Kidney epithelial cell (primary cell): ENCODE results near the gene CCT5. TPM values are rescaled to one million over a fixed set of nuclear protein-coding genes. Genes with fewer than 3 reads are reported as not detected.
A peak's percentile ranks its signal among the peaks of the same experiment; 100 is the strongest.
"Not testable (repeated sequence)": the region's sequence is repeated elsewhere in the genome, so short reads cannot be mapped to it uniquely, and the experiment has no call there.

Source experiments
- DNase-seq: peaks from one replicate; pipeline ENCODE4 v3.0.0-alpha.2; 2010; ENCODE audit warnings: low read depth
- H3K27me3 ChIP-seq: 2 replicates; pipeline ENCODE4 v1.6.0; 2011; ENCODE audit warnings: low read length; ENCODE audit not compliant: control insufficient read depth, insufficient read depth
- H3K36me3 ChIP-seq: 2 replicates; pipeline ENCODE4 v1.5.1; 2011; ENCODE audit warnings: low read length; ENCODE audit not compliant: control insufficient read depth, insufficient read depth
- H3K4me3 ChIP-seq: 2 replicates; pipeline ENCODE4 v1.5.1; 2011; ENCODE audit warnings: low read depth, mild to moderate bottlenecking, control low read depth, low read length
- total RNA-seq: library from RNA; depleted of rRNA; stranded (reverse); fragments of >200 nt; gene quantifications from 2 replicates; pipeline ENCODE4 v1.2.3, GENCODE V29; 2015
- TF ChIP-seq, protein P1 (sequence below): IDR thresholded peaks from 2 replicates; pipeline ENCODE4 v1.5.1; 2011; ENCODE audit warnings: mild to moderate bottlenecking, moderate library complexity, low read length, control low read depth, inconsistent platforms; ENCODE audit not compliant: insufficient read depth, poor library complexity, severe bottlenecking

CCT5 gene
- total RNA-seq, 1 donor from 2014 or later, result 506 TPM

DNA sequence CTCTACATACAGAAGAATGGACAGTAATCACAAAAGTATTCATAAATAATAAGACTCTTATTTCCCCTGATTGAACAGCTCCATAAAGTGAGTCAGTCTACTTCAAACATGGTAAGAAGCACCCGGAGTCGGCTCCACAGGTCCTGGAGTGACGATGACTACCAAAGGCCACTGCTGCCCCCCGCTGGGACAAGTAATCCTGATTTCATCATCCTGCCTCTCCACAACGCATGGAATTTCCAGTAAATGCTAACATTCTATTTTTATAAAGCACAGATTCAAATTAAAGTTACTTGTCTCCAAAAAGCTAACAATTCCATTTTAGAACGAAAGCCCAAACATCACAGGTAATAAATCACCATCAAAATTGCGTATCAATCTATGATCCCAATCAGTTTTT, 16.6 kb upstream of the CCT5 start:
- no peaks in the 10 kb centered on the region for H3K27me3 ChIP-seq
- TF ChIP-seq, protein P1, sequence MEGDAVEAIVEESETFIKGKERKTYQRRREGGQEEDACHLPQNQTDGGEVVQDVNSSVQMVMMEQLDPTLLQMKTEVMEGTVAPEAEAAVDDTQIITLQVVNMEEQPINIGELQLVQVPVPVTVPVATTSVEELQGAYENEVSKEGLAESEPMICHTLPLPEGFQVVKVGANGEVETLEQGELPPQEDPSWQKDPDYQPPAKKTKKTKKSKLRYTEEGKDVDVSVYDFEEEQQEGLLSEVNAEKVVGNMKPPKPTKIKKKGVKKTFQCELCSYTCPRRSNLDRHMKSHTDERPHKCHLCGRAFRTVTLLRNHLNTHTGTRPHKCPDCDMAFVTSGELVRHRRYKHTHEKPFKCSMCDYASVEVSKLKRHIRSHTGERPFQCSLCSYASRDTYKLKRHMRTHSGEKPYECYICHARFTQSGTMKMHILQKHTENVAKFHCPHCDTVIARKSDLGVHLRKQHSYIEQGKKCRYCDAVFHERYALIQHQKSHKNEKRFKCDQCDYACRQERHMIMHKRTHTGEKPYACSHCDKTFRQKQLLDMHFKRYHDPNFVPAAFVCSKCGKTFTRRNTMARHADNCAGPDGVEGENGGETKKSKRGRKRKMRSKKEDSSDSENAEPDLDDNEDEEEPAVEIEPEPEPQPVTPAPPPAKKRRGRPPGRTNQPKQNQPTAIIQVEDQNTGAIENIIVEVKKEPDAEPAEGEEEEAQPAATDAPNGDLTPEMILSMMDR, result peak; percentile 57
- H3K36me3 ChIP-seq, result no peaks in the 10 kb centered on the region
- no peak overlapping the region for H3K4me3 ChIP-seq
- DNase-seq, result no peak

DNA sequence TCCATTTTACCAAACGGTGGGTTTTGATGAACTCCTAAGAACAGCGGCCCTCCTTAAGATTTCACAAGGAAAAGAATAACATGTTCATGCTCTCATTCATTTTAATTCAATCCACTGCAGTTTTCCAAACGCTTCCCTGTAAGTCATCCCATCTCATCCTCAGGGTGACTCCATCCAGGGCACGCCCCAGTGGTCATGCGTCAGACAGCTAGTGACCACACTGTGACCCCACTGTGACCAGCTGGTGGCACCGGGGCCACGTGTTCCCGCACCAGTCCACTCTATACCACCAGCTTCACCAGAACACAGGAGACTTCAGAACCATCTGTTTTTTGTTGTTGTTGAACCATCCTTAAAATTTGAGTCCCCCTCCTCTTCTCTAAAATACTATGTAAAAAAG, 14.7 kb upstream of the CCT5 start:
- H3K27me3 ChIP-seq, result no peaks in the 10 kb centered on the region
- H3K36me3 ChIP-seq, result no peaks in the 10 kb centered on the region
- H3K4me3 ChIP-seq, result no peak overlapping the region
- TF ChIP-seq, protein P1, result no peak
- DNase-seq, result no peak

DNA sequence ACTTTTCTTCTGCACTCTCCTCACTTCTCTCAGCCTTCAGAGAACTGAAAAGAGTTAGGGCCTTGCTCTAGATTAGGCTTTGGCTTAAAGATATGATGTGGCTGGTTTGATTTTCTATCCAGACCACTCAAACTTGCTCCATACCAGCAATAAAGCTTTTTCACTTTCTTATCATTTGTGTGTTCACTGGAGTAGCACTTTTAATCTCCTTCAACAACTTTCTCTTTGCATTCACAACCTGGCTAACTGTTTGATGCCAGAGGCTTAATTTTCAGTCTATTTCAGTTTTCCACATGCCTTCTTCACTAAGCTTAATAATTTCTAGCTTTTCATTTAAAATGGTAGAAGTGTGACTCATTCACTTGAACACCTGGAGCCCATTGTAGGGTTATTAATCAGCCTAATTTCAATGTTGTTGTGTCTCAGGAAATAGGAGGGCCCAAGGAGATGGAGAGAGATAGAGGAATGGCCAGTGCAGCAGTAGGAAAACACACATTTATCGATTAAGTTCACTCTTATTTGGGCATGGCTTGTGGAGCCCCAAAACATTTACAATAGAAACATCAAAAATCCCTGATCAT, 6.3 kb upstream of the CCT5 start:
- Histone ChIP-seq H3K4me3 (no peak overlapping the region), H3K27me3 (no peaks in the 10 kb centered on the region), H3K36me3 (no peaks in the 10 kb centered on the region)
- no peak for DNase-seq
- TF ChIP-seq, protein P1, result no peak

DNA sequence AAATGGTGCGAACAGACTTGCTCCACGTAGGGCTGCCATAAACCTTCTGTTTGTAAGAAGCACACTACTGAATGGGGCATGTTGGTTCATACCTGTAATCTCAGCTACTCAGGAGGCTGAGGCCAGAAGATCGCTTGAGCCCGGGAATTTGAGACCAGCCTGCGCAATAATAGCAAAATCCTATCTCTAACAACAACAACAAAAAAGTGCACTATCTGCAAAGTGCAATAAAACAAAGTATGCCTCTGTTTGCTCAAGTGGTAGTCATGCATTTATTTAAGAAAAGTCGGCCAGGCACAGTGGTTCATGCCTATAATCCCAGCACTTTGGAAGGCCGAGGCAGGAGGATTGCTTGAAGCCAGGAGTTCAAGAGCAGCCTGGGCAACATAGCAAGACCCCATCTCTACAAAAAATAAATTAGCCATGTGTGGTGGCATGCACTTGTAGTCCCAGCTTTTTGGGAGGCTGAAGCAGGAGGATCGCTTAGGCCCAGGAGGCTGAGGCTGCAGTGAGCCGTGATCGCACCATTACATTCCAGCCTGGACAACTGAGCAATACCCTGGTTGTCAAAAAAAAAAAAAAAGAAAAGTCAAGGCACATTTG, 5.6 kb upstream of the CCT5 start:
- TF ChIP-seq, protein P1, result no peak
- Histone ChIP-seq H3K4me3 (no peak overlapping the region), H3K27me3 (no peaks in the 10 kb centered on the region), H3K36me3 (no peaks in the 10 kb centered on the region)
- no peak for DNase-seq

DNA sequence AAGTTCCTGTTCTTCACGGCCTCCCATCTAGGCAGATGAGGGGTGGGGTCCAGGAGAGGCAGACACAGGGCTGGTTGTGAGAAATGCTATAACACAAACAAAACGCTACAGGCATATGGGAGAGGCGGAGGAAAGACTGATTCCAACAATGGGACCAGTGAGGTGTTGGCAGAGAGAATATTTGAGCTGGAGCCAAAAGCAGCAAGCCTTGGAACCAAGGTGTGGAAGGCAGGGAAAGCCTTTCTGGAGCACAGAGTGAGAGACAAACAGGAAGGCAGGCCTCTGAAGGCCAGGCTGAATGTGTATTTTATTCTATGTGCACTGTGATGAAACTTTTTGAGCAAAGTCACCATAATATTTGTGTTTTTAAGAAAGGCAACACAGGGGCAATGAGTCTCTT, 3.3 kb upstream of the CCT5 start:
- DNase-seq, result no peak
- H3K27me3 ChIP-seq, result no peaks in the 10 kb centered on the region
- no peaks in the 10 kb centered on the region for H3K36me3 ChIP-seq
- H3K4me3 ChIP-seq, result no peak overlapping the region
- TF ChIP-seq, protein P1, result no peak

DNA sequence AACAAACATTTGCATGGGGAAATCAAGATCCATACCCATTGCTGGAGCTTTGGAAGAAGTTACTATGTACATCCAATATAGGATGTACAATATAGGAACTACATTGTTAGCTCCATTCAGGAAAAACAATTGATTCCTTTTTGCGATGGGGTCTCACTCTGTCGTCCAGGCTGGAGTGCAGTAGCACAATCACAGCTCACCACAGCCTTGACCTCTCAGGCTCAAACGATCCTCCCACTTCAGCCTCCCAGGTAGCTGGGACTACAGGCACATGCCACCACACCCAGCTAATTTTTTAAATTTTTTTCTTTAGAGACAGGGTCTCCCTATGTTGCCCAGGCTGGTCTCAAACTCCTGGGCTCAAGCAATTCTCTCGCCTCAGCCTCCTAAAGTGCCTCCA, 2.9 kb upstream of the CCT5 start:
- not testable (repeated sequence) for DNase-seq, H3K36me3 ChIP-seq, H3K27me3 ChIP-seq, H3K4me3 ChIP-seq
